Lower leg skin (tissue), 4 donors: ENCODE data around the gene LMOD3. TPM values are rescaled to one million over a fixed set of nuclear protein-coding genes. Genes with fewer than 3 reads are reported as not detected.

Experiments used
- DNase-seq, 2 donors: peaks; one replicate each; pipeline ENCODE4 v3.0.0-alpha.2; 2019; ENCODE audit warnings: low spot score in 2 of 2
- H3K4me3 ChIP-seq: fragments of 200-600 bp; sonication (generic); 2 replicates; pipeline ENCODE4 v1.5.1; 2017; ENCODE audit warnings: mild to moderate bottlenecking, low read depth; ENCODE audit not compliant: poor library complexity, severe bottlenecking
- CTCF ChIP-seq, 3 donors: fragments of 450-650 bp; IDR thresholded peaks; one replicate each; pipeline ENCODE4 v1.5.1; 2016; ENCODE audit warnings: antibody characterized with exemption in 3 of 3, mild to moderate bottlenecking in 3 of 3, moderate library complexity in 2 of 3
- POLR2A ChIP-seq, 2 donors: fragments of 450-650 bp; IDR thresholded peaks; one replicate each; pipeline ENCODE4 v1.6.1; 2016 to 2017; ENCODE audit warnings: antibody characterized with exemption in 2 of 2, mild to moderate bottlenecking in 1 of 2, moderate library complexity in 1 of 2
- WGBS, 2 donors: methylation state at CpG; one replicate each; pipeline ENCODE4 v1.1.5; 2018; 5-methylcytosine and 5-hydroxymethylcytosine counted together
- intact Hi-C: fragments of 100-400 bp; cut with DNase I; formaldehyde crosslinking; loops from one replicate; pipeline ENCODE4 v1.15.0; 2023; ENCODE audit warnings: low total_unique reads
- total RNA-seq, 4 donors: library from RNA; depleted of rRNA; stranded (reverse); fragments of >200 nt; gene quantifications; one replicate each; pipeline ENCODE4 v1.1.0, GENCODE V29; 2016

Gene LMOD3
- total RNA-seq, 4 donors from 2014 or later, result not detected

- no peak overlapping the region for H3K4me3 ChIP-seq
- DNase-seq, result no peak
- no peak for TF ChIP-seq POLR2A (IDR thresholded peaks at IDR 0.05)
- TF ChIP-seq CTCF (IDR thresholded peaks at IDR 0.05), result no peak
- intact Hi-C loops, result loop anchor here (10.0 kb wide), 2 partner anchors 262 to 502 kb away; no protein-coding TSS in a partner anchor
- 92 to 95% methylated on average over 2 of the region's 2 CpGs for WGBS, 2 donors
Observed at GRCh38 chr3:69162308-69162980, 40.0 kb upstream of the LMOD3 start.

GRCh38 chr3:69161587-69162307 is 39.4 kb upstream of the LMOD3 start:
- no peak for DNase-seq
- 37 to 40% methylated on average over 5 of the region's 5 CpGs for WGBS, 2 donors

GRCh38 chr3:69160525-69160924 is 38.1 kb upstream of the LMOD3 start:
- no peak for TF ChIP-seq CTCF (IDR thresholded peaks at IDR 0.05)
- TF ChIP-seq POLR2A (IDR thresholded peaks at IDR 0.05), result no peak
- H3K4me3 ChIP-seq, result no peak overlapping the region
- intact Hi-C loops, result loop anchor here (10.0 kb wide), 2 partner anchors 264 to 504 kb away; no protein-coding TSS in a partner anchor
- WGBS, 2 donors, result 84 to 87% methylated on average over 4 of the region's 4 CpGs
- no peak for DNase-seq

More at GRCh38 chr3:69161587-69162307, 39.4 kb upstream of the LMOD3 start:
- no peak for TF ChIP-seq POLR2A (IDR thresholded peaks at IDR 0.05)
- peak in 1 of 3 donors; percentile 91 for TF ChIP-seq CTCF (IDR thresholded peaks at IDR 0.05)
- H3K4me3 ChIP-seq, result no peak overlapping the region
- intact Hi-C loops, result loop anchor here (10.0 kb wide), 2 partner anchors 263 to 503 kb away; no protein-coding TSS in a partner anchor

- no peak overlapping the region for H3K4me3 ChIP-seq
- DNase-seq, result no peak
- intact Hi-C loops, result loop anchor here (10.0 kb wide), 2 partner anchors 265 to 505 kb away; no protein-coding TSS in a partner anchor
- 91 to 92% methylated on average over 2 of the region's 2 CpGs for WGBS, 2 donors
- no peak for TF ChIP-seq POLR2A (IDR thresholded peaks at IDR 0.05)
- TF ChIP-seq CTCF (IDR thresholded peaks at IDR 0.05), result no peak
Observed at GRCh38 chr3:69160107-69160506, 37.7 kb upstream of the LMOD3 start.

- H3K4me3 ChIP-seq, result no peak overlapping the region
- intact Hi-C loops, result no loop called here
- DNase-seq, result no peak
- TF ChIP-seq CTCF (IDR thresholded peaks at IDR 0.05) (no peak), POLR2A (IDR thresholded peaks at IDR 0.05) (no peak)
- 91 to 94% methylated on average over 3 of the region's 3 CpGs for WGBS, 2 donors
Observed at GRCh38 chr3:69149586-69149985, 27.2 kb upstream of the LMOD3 start.
